ENCODE data around the gene ZNF438.
"Not testable (repeated sequence)": the region's sequence is repeated elsewhere in the genome, so short reads cannot be mapped to it uniquely, and the experiment has no call there.

ZNF438 gene

GRCh38 chr10:31031558-31032257, at the start of gene ZNF438:
TSS of gene ZNF438 (minus strand) at chr10:31031865. CDS start at chr10:30877034, 154,831 bp downstream.
- peak; percentile 86 for DNase-seq

- no peak for DNase-seq
Measured at GRCh38 chr10:31076610-31076988, 44.9 kb upstream of the ZNF438 start.

GRCh38 chr10:31075881-31076609, 44.4 kb upstream of the ZNF438 start:
- DNase-seq = no peak

GRCh38 chr10:31075434-31075833, 43.8 kb upstream of the ZNF438 start:
- no peak for DNase-seq

- DNase-seq = no peak
Measured at GRCh38 chr10:31074722-31075086, 43.0 kb upstream of the ZNF438 start.

GRCh38 chr10:31073996-31074721, 42.5 kb upstream of the ZNF438 start:
- DNase-seq = no peak

- DNase-seq = no peak
Measured at GRCh38 chr10:31073211-31073610, 41.5 kb upstream of the ZNF438 start.

- no peak for DNase-seq
Measured at GRCh38 chr10:31072451-31072850, 40.8 kb upstream of the ZNF438 start.

GRCh38 chr10:31071232-31072005, 39.8 kb upstream of the ZNF438 start:
- DNase-seq = no peak

- no peak for DNase-seq
Measured at GRCh38 chr10:31070691-31071090, 39.0 kb upstream of the ZNF438 start.

GRCh38 chr10:31070025-31070424, 38.4 kb upstream of the ZNF438 start:
- DNase-seq = no peak

GRCh38 chr10:31069411-31069810, 37.7 kb upstream of the ZNF438 start:
- DNase-seq = no peak

- no peak for DNase-seq
Measured at GRCh38 chr10:31064348-31064747, 32.7 kb upstream of the ZNF438 start.

- no peak for DNase-seq
Measured at GRCh38 chr10:31063841-31064240, 32.2 kb upstream of the ZNF438 start.

GRCh38 chr10:31062856-31063255, 31.2 kb upstream of the ZNF438 start:
- no peak for DNase-seq

- no peak for DNase-seq
Measured at GRCh38 chr10:31061941-31062340, 30.3 kb upstream of the ZNF438 start.

- no peak for DNase-seq
Measured at GRCh38 chr10:31058795-31059703, 27.4 kb upstream of the ZNF438 start.

GRCh38 chr10:31056678-31057077, 25.0 kb upstream of the ZNF438 start:
- DNase-seq = not testable (repeated sequence)

GRCh38 chr10:31055573-31056251, 24.0 kb upstream of the ZNF438 start:
- no peak for DNase-seq

- no peak for DNase-seq
Measured at GRCh38 chr10:31051703-31052102, 20.0 kb upstream of the ZNF438 start.

- DNase-seq = no peak
Measured at GRCh38 chr10:31042670-31043069, 11.0 kb upstream of the ZNF438 start.

Measured in NCI-H345 (cell line).